ENCODE data around the gene ACTA1. TPM values are rescaled to one million over a fixed set of nuclear protein-coding genes. Genes with fewer than 3 reads are reported as not detected.
"Not testable (repeated sequence)": the region's sequence is repeated elsewhere in the genome, so short reads cannot be mapped to it uniquely, and the experiment has no call there.

The ACTA1 gene
- total RNA-seq, 2 donors from 2014 or later, result 8.2 to 17.3 TPM

- DNase-seq, result no peak
- Histone ChIP-seq H3K27me3 (ENCODE audit: control insufficient read depth, insufficient read depth, low read length, poor library complexity, severe bottlenecking) (no peaks in the 10 kb centered on the region), H3K4me1 (ENCODE audit: control insufficient read depth, insufficient read depth, low read length) (no peaks in the 10 kb centered on the region), H3K36me3 (ENCODE audit: control insufficient read depth, insufficient read depth, low read length) (peaks cover 89% of the 10 kb centered on the region), H3K27ac (ENCODE audit: low read depth, low read length) (no peak overlapping the region), H3K9ac (ENCODE audit: extremely low read depth, low read length, poor library complexity, severe bottlenecking) (no peak overlapping the region), H3K4me3 (ENCODE audit: low read length) (no peak overlapping the region), H3K9me3 (ENCODE audit: control insufficient read depth, low read length) (no peaks in the 10 kb centered on the region)
- no peaks in the 10 kb centered on the region for H3K9me3 Mint-ChIP-seq
- H3K27ac Mint-ChIP-seq, result peak overlapping the region; percentile 11
- H3K4me3 Mint-ChIP-seq, result no peak overlapping the region
- TF ChIP-seq, protein P1, sequence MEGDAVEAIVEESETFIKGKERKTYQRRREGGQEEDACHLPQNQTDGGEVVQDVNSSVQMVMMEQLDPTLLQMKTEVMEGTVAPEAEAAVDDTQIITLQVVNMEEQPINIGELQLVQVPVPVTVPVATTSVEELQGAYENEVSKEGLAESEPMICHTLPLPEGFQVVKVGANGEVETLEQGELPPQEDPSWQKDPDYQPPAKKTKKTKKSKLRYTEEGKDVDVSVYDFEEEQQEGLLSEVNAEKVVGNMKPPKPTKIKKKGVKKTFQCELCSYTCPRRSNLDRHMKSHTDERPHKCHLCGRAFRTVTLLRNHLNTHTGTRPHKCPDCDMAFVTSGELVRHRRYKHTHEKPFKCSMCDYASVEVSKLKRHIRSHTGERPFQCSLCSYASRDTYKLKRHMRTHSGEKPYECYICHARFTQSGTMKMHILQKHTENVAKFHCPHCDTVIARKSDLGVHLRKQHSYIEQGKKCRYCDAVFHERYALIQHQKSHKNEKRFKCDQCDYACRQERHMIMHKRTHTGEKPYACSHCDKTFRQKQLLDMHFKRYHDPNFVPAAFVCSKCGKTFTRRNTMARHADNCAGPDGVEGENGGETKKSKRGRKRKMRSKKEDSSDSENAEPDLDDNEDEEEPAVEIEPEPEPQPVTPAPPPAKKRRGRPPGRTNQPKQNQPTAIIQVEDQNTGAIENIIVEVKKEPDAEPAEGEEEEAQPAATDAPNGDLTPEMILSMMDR (conservative IDR thresholded peaks at IDR 0.05), result no peak
- 92 to 94% methylated on average over 7 to 10 of the region's 10 CpGs for WGBS, 2 experiments (ENCODE audit: insufficient coverage in 1 of 2, insufficient read length in 1 of 2)
- H3K4me1 Mint-ChIP-seq, result peaks cover 3% of the 10 kb centered on the region
- peaks cover 67% of the 10 kb centered on the region for H3K36me3 Mint-ChIP-seq (ENCODE audit: low read depth)
- H3K27me3 Mint-ChIP-seq (ENCODE audit: insufficient read depth), result no peaks in the 10 kb centered on the region
Observed at GRCh38 chr1:229479660-229480399, 45.9 kb upstream of the ACTA1 start.

DNA sequence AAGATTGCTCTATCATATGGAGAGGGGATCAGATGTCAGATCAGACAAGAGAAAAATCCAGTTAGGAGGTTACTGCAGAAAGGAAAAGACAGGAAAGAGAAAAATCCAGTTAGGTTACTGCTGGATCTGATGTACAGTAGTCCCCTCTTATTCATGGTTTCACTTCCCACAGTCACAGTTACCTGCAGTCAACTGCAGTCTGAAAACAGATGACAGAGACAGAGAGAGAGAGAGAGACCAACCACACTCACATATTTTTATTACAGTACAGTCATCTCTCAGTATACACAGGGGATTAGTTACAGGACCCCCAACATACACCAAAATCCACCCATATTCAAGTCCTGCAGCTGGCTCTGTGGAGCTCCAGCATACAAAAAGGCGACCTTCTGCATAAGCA lies 45.0 kb upstream of the ACTA1 start:
- DNase-seq, result no peak
- H3K9me3 Mint-ChIP-seq, result no peaks in the 10 kb centered on the region
- peaks cover 89% of the 10 kb centered on the region for H3K36me3 ChIP-seq (ENCODE audit: control insufficient read depth, insufficient read depth, low read length)
- H3K27ac ChIP-seq (ENCODE audit: low read depth, low read length), result no peak overlapping the region
- WGBS, 2 experiments (ENCODE audit: insufficient coverage in 1 of 2, insufficient read length in 1 of 2), result 92 to 100% methylated on average over 1 of the region's 1 CpG
- H3K27ac Mint-ChIP-seq, result peak overlapping the region; percentile 1
- H3K4me1 ChIP-seq (ENCODE audit: control insufficient read depth, insufficient read depth, low read length), result no peaks in the 10 kb centered on the region
- no peak overlapping the region for H3K4me3 ChIP-seq (ENCODE audit: low read length)
- TF ChIP-seq, protein P1 (conservative IDR thresholded peaks at IDR 0.05), result no peak
- no peaks in the 10 kb centered on the region for H3K9me3 ChIP-seq (ENCODE audit: control insufficient read depth, low read length)
- H3K9ac ChIP-seq (ENCODE audit: extremely low read depth, low read length, poor library complexity, severe bottlenecking), result no peak overlapping the region
- H3K27me3 Mint-ChIP-seq (ENCODE audit: insufficient read depth), result no peaks in the 10 kb centered on the region
- H3K36me3 Mint-ChIP-seq (ENCODE audit: low read depth), result peaks cover 71% of the 10 kb centered on the region
- peaks cover 3% of the 10 kb centered on the region for H3K4me1 Mint-ChIP-seq
- H3K4me3 Mint-ChIP-seq, result no peak overlapping the region
- H3K27me3 ChIP-seq (ENCODE audit: control insufficient read depth, insufficient read depth, low read length, poor library complexity, severe bottlenecking), result no peaks in the 10 kb centered on the region

DNA sequence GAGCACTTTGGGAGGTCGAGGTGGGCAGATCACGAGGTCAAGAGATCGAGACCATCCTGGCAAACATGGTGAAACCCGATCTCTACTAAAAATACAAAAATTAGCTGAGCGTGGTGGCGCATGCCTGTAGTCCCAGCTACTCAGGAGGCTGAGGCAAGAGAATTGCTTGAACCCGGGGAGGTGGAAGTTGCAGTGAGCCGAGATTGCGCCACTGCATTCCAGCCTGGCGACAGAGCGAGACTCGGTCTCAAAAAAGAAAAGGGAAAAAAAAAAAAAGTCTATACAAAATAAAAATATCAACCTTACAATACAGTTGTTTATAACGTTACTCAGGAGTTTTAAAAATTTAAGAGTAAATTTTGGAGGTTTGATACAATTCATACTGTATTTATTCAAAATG lies 42.0 kb upstream of the ACTA1 start:
- not testable (repeated sequence) for H3K27me3 ChIP-seq (ENCODE audit: control insufficient read depth, insufficient read depth, low read length, poor library complexity, severe bottlenecking); DNase-seq; H3K4me3 ChIP-seq (ENCODE audit: low read length); H3K27ac Mint-ChIP-seq; H3K4me1 ChIP-seq (ENCODE audit: control insufficient read depth, insufficient read depth, low read length); H3K4me1 Mint-ChIP-seq; H3K27me3 Mint-ChIP-seq (ENCODE audit: insufficient read depth); H3K9me3 ChIP-seq (ENCODE audit: control insufficient read depth, low read length); H3K9ac ChIP-seq (ENCODE audit: extremely low read depth, low read length, poor library complexity, severe bottlenecking); H3K9me3 Mint-ChIP-seq; H3K4me3 Mint-ChIP-seq; H3K27ac ChIP-seq (ENCODE audit: low read depth, low read length)
- 96 to 97% methylated on average over 8 to 9 of the region's 13 CpGs for WGBS, 2 experiments (ENCODE audit: insufficient coverage in 1 of 2, insufficient read length in 1 of 2)
- H3K36me3 ChIP-seq (ENCODE audit: control insufficient read depth, insufficient read depth, low read length), result peaks cover 84% of the 10 kb centered on the region
- peaks cover 59% of the 10 kb centered on the region for H3K36me3 Mint-ChIP-seq (ENCODE audit: low read depth)

Measured in endodermal cell (in vitro differentiated cells).